ENCODE data around the gene KCNJ11.
A peak's percentile ranks its signal among the peaks of the same experiment; 100 is the strongest.

- TF ChIP-seq CTCF (IDR thresholded peaks at IDR 0.05) (no peak), EZH2phosphoT487 (IDR thresholded peaks at IDR 0.05) (peak; percentile 85), EZH2 (IDR thresholded peaks at IDR 0.05) (peak; percentile 69)
Observed at GRCh38 chr11:17352950-17353820, 35.3 kb downstream of the KCNJ11 start.

Measured in neural progenitor cell (in vitro differentiated cells).